ENCODE data around the gene RPL7L1.

RPL7L1 gene

GRCh38 chr6:42848700-42849099, 30.7 kb upstream of the RPL7L1 start (continued):
- TF ChIP-seq EGR2 (tag by site-specific recombination; IDR thresholded peaks at IDR 0.05; ENCODE audit: low read depth) = no peak

DNA sequence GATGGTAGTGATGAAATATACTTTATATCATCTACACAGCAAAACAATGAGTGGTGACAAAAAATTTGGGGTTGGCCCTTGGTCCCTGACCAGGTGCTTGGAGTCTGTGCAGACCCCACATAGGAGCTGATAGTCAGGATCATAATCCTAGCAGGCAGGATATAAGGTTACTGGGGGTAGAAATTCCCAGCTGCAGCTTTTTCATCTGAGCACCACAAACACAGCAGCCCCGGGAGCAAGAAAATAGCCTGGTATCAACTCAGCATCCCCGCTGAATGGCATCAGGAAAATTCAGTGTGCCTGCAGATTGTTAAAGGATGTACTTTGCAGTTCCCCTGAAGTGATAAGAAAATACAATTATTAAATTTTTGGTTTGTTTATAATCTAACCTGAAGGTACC, 27.8 kb upstream of the RPL7L1 start:
- H3K27ac ChIP-seq (ENCODE audit: extremely low read depth, low read depth, low read length) = no peak overlapping the region
- no peaks in the 10 kb centered on the region for H3K4me1 ChIP-seq (ENCODE audit: control insufficient read depth, insufficient read depth, low read length)
- H3K36me3 ChIP-seq (ENCODE audit: control insufficient read depth in 2 of 2, insufficient read depth in 1 of 2, low read length in 2 of 2) = no peaks in the 10 kb centered on the region; a peak in 1 of 3 replicates
- TF ChIP-seq ZBTB6 (tag by site-specific recombination; IDR thresholded peaks at IDR 0.05) = no peak
- POLR2A ChIA-PET = no interaction called here
- no peak overlapping the region for H3K4me3 ChIP-seq (ENCODE audit: low read depth, low read length)
- no peaks in the 10 kb centered on the region for H3K9me3 ChIP-seq (ENCODE audit: control insufficient read depth, insufficient read depth, low read depth, low read length)
- CTCF ChIA-PET = interaction anchor here (0.6 to 0.7 kb wide), 2 partner anchors 20 to 112 kb away, joined by 3 to 4 read pairs; no protein-coding TSS in a partner anchor

DNA sequence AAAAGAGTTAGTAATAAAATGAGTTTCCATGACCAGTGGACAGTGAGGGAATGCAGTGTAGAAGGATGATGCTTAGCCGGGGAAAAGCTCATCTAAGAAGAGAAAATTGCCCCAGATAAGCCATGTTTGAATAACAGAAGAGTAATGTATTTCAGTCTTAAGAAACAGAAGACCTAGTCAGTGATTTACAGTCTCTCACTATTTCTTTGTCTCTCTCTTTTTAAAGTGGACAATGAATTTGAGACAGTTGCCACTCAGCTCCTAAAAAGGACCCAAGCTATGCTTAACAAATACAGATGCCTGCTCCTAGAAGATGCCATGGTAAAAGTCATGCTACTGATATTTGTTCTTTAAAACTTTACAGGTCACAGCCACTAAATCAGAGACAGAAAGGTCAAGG, 19.4 kb upstream of the RPL7L1 start:
- CTCF ChIA-PET = interaction anchor here (0.5 to 2.1 kb wide), 3 partner anchors 199 to 419 kb away, joined by 4 to 7 read pairs (median 4); no protein-coding TSS in a partner anchor
- POLR2A ChIA-PET = interaction anchor here (0.6 to 1.1 kb wide), 2 partner anchors 81 to 113 kb away, joined by 3 to 6 read pairs; no protein-coding TSS in a partner anchor
- Histone ChIP-seq H3K9me3 (ENCODE audit: control insufficient read depth, insufficient read depth, low read depth, low read length) (no peaks in the 10 kb centered on the region), H3K27ac (ENCODE audit: extremely low read depth, low read depth, low read length) (no peak overlapping the region), H3K4me3 (ENCODE audit: low read depth, low read length) (no peak overlapping the region), H3K4me1 (ENCODE audit: control insufficient read depth, insufficient read depth, low read length) (no peaks in the 10 kb centered on the region), H3K36me3 (ENCODE audit: control insufficient read depth in 2 of 2, insufficient read depth in 1 of 2, low read length in 2 of 2) (peaks cover 6 to 16% of the 10 kb centered on the region in 2 experiments; a peak in 2 of 3 replicates)
- no peak for TF ChIP-seq ZNF423 (tag by site-specific recombination; IDR thresholded peaks at IDR 0.05)
- no peak for TF ChIP-seq ZNF777 (tag by site-specific recombination; IDR thresholded peaks at IDR 0.05; ENCODE audit: borderline replicate concordance)
- TF ChIP-seq SP7 (tag by site-specific recombination; IDR thresholded peaks at IDR 0.05) = no peak
- TF ChIP-seq ZNF664 (tag by site-specific recombination; IDR thresholded peaks at IDR 0.05) = no peak
- no peak for TF ChIP-seq ZNF639 (tag by site-specific recombination; IDR thresholded peaks at IDR 0.05)
- no peak for TF ChIP-seq ZNF23 (tag by site-specific recombination; IDR thresholded peaks at IDR 0.05; ENCODE audit: borderline replicate concordance)

DNA sequence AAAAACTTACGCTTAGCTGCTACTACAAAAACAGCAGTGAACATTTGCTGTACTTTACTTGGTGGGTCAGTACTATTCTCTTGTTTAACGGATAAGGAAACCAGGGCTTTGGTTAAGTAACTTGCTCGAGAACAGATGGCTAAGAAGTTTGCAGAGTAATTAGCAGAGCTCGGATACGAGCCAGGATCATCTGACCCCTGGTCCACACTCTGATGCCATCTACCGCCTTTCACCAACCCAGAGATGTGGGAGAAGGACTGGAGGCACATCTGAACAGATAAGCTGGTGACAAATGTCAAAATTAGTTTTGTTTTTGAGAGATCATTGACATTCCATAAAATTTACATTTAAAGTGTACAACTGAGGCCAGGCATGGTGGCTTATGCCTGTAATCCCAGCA, 18.9 kb upstream of the RPL7L1 start:
- Histone ChIP-seq H3K4me1 (ENCODE audit: control insufficient read depth, insufficient read depth, low read length) (no peaks in the 10 kb centered on the region), H3K27ac (ENCODE audit: extremely low read depth, low read depth, low read length) (no peak overlapping the region), H3K9me3 (ENCODE audit: control insufficient read depth, insufficient read depth, low read depth, low read length) (no peaks in the 10 kb centered on the region), H3K36me3 (ENCODE audit: control insufficient read depth in 2 of 2, insufficient read depth in 1 of 2, low read length in 2 of 2) (peaks cover 6 to 17% of the 10 kb centered on the region in 2 experiments; a peak in 2 of 3 replicates), H3K4me3 (ENCODE audit: low read depth, low read length) (no peak overlapping the region)
- ChIA-PET CTCF (interaction anchor here (0.5 to 2.1 kb wide), 3 partner anchors 199 to 419 kb away, joined by 4 to 7 read pairs (median 4); no protein-coding TSS in a partner anchor), POLR2A (interaction anchor here (0.6 kb wide), 1 partner anchor 81 kb away, joined by 6 read pairs; no protein-coding TSS in a partner anchor)
- TF ChIP-seq HOXD13 (CRISPR knock-in tag; IDR thresholded peaks at IDR 0.05; ENCODE audit: borderline replicate concordance) (no peak), ZNF292 (tag by site-specific recombination; IDR thresholded peaks at IDR 0.05; ENCODE audit: borderline replicate concordance, low read depth) (no peak), ZNF670 (tag by site-specific recombination; IDR thresholded peaks at IDR 0.05; ENCODE audit: low read depth) (no peak), ZNF777 (tag by site-specific recombination; IDR thresholded peaks at IDR 0.05; ENCODE audit: borderline replicate concordance) (no peak), ZNF624 (tag by site-specific recombination; IDR thresholded peaks at IDR 0.05) (no peak), ZNF776 (tag by site-specific recombination; IDR thresholded peaks at IDR 0.05; ENCODE audit: borderline replicate concordance) (no peak), ZNF521 (tag by site-specific recombination; IDR thresholded peaks at IDR 0.05) (no peak)
